PFSK-1 (cell line): Measurements from ENCODE around the gene CCDC127.

Source experiments
- FOXP2 ChIP-seq: optimal IDR thresholded peaks from 2 replicates; pipeline ENCODE3; 2011; ENCODE audit warnings: borderline replicate concordance, control low read depth, inconsistent platforms; ENCODE audit not compliant: insufficient read depth; ENCODE audit errors: extremely low read length, extremely low read depth
- POLR2AphosphoS5 ChIP-seq: IDR thresholded peaks from 2 replicates; pipeline ENCODE4 v1.6.1; 2012; ENCODE audit warnings: low read depth, mild to moderate bottlenecking, control low read depth, low read length, moderate library complexity
- SIN3A ChIP-seq: IDR thresholded peaks from 2 replicates; pipeline ENCODE4 v1.6.1; 2012; ENCODE audit warnings: mild to moderate bottlenecking, low read length, moderate library complexity, borderline replicate concordance; ENCODE audit not compliant: insufficient read depth
- TAF1 ChIP-seq: IDR thresholded peaks from 2 replicates; pipeline ENCODE4 v1.6.1; 2012; ENCODE audit warnings: low read length, control low read depth, borderline replicate concordance; ENCODE audit not compliant: insufficient read depth
- TF ChIP-seq, protein P1 (sequence below), 2 experiments: IDR thresholded peaks; 2 replicates each; pipeline versions ENCODE4 v1.6.1 to v1.8.0; 2011 to 2012; ENCODE audit warnings: low read depth in 2 of 2, low read length in 2 of 2, control low read depth in 1 of 2, inconsistent platforms in 1 of 2, mild to moderate bottlenecking in 1 of 2, moderate library complexity in 1 of 2; ENCODE audit not compliant: insufficient read depth in 1 of 2

CCDC127 gene

DNA sequence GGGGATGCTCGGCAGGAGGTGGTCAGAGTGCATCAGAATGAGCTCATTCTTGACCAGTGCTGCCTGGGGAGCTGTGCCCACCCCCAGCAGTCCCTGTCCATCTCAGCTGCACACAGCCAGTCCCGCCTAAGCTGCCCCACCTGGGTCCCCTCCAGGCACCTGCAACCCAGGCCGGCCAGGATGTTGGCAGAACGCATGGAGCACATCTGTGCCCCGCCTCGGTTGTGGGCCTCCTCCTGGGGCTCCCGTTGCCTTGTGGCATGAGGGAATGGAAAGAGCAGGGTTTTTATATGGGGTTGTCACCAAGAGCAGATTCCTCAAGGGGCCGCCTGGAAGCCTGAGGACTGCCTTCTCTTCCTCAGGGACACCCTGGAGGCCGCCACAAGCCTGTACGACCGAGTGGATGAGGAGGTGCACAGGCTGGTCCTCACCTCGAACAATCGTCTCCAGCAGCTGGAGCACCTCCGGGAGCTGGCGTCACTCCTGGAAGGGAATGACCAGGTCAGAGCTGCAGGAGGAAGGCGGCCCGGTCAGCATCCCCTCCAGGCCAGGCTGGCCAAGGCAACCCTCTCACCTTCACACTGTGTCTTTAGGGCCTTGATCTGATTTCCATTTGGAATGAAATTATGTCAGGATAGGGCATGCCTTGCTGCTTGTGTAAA is 61.4 kb downstream of the CCDC127 start:
- TF ChIP-seq FOXP2, result no peak
- TF ChIP-seq TAF1, result no peak
- TF ChIP-seq, protein P1, sequence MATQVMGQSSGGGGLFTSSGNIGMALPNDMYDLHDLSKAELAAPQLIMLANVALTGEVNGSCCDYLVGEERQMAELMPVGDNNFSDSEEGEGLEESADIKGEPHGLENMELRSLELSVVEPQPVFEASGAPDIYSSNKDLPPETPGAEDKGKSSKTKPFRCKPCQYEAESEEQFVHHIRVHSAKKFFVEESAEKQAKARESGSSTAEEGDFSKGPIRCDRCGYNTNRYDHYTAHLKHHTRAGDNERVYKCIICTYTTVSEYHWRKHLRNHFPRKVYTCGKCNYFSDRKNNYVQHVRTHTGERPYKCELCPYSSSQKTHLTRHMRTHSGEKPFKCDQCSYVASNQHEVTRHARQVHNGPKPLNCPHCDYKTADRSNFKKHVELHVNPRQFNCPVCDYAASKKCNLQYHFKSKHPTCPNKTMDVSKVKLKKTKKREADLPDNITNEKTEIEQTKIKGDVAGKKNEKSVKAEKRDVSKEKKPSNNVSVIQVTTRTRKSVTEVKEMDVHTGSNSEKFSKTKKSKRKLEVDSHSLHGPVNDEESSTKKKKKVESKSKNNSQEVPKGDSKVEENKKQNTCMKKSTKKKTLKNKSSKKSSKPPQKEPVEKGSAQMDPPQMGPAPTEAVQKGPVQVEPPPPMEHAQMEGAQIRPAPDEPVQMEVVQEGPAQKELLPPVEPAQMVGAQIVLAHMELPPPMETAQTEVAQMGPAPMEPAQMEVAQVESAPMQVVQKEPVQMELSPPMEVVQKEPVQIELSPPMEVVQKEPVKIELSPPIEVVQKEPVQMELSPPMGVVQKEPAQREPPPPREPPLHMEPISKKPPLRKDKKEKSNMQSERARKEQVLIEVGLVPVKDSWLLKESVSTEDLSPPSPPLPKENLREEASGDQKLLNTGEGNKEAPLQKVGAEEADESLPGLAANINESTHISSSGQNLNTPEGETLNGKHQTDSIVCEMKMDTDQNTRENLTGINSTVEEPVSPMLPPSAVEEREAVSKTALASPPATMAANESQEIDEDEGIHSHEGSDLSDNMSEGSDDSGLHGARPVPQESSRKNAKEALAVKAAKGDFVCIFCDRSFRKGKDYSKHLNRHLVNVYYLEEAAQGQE (IDR thresholded peaks at IDR 0.05; ENCODE audit: insufficient read depth in 1 of 2, low read depth in 2 of 2, low read length in 2 of 2), result no peak
- no peak for TF ChIP-seq SIN3A
- TF ChIP-seq POLR2AphosphoS5, result no peak

DNA sequence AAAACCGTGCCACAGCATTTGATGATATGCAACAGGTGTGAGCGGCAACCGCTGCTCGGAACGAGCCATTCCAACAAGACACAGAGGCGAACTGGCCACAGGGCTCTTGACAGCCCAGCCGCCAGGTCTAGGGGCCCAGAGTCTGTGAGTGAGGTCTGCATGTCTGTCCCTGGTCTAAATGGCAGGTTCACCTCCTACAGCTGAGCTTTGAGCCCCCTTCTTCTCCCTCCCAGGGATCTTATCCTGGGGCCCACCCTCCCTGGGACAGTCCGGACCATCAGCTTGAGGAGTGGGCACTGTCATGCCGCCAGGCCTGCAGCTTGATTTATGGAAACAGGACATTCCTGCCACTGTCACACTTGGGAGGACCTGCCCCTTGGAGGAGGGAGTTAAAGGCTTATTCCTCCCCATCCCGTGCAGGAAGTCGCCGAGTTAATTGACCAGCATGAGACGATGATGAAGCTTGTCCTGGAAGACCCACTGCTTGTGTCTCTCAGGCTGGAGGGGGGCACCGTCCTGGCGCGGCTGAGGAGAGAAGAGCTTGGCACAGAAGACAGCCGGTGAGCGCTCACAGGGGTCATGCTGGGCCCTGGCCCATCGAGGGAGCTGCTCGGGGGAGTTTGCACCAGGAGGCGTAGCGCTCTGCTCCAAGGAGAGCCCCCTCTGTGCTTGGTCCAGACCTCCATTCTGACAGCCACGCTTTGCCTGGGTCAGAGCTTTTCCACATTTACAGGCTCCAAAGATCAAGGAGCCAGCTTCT is 62.1 kb downstream of the CCDC127 start:
- TF ChIP-seq TAF1, result no peak
- no peak for TF ChIP-seq FOXP2
- TF ChIP-seq, protein P1 (IDR thresholded peaks at IDR 0.05; ENCODE audit: insufficient read depth in 1 of 2, low read depth in 2 of 2, low read length in 2 of 2), result no peak
- no peak for TF ChIP-seq SIN3A
- no peak for TF ChIP-seq POLR2AphosphoS5

DNA sequence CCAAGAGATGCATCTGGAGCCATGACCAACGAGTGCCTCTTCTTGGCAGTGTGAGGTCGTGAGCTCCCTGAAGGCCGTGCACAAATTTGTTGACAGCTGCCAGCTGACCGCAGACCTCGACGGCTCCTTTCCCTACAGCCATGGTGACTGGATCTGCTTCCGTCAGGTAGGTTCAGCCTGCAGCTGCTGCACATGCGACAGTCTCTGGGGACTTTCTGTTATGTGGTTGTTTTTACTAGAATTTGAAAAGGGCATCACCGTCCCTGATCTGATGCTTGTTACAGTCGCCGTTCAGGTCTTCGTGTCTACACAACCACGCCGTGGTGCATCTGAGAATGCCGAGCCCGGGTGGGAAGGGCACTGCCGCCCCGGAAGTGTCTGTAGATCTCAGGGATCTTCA is 63.1 kb downstream of the CCDC127 start:
- no peak for TF ChIP-seq TAF1
- TF ChIP-seq SIN3A, result no peak
- TF ChIP-seq POLR2AphosphoS5, result no peak
- TF ChIP-seq, protein P1 (IDR thresholded peaks at IDR 0.05; ENCODE audit: insufficient read depth in 1 of 2, low read depth in 2 of 2, low read length in 2 of 2), result no peak
- no peak for TF ChIP-seq FOXP2

DNA sequence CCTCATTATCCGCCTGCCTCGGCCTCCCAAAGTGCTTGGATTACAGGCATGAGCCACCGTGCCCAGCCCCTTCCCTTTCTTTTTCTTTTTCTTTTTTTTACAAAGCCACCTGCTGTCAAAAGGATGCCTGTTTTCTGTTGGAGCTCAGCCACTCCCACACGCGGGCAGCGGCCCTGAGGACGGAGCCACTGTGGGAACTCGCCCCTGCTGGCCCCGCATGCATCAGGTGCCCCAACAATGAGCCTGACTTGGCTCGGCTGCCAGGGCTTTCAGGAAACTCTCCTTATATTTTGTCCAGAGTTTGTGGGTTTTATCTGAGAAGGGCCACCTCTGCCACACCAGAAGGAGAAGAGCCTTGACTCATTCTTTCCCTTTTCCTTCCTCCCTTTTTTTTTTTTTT is 63.7 kb downstream of the CCDC127 start:
- no peak for TF ChIP-seq TAF1
- no peak for TF ChIP-seq SIN3A
- TF ChIP-seq, protein P1 (IDR thresholded peaks at IDR 0.05; ENCODE audit: insufficient read depth in 1 of 2, low read depth in 2 of 2, low read length in 2 of 2), result no peak
- TF ChIP-seq FOXP2, result no peak
- TF ChIP-seq POLR2AphosphoS5, result no peak
